Forelimb muscle (tissue), 1 donor: Measurements from ENCODE around the gene SMARCB1. TPM values are rescaled to one million over a fixed set of nuclear protein-coding genes. Genes with fewer than 3 reads are reported as not detected.

Experiments used
- DNase-seq: peaks from one replicate; pipeline ENCODE4 v3.0.0-alpha.2; 2013; ENCODE audit warnings: low read depth
- polyA plus RNA-seq: library from polyadenylated mRNA; unstranded; fragments of 120-200 nt; gene quantifications from one replicate; pipeline ENCODE4 v1.2.1, GENCODE V29; 2013; ENCODE audit not compliant: insufficient read length

The SMARCB1 gene
- polyA plus RNA-seq, 1 donor: 67.8 TPM

DNA sequence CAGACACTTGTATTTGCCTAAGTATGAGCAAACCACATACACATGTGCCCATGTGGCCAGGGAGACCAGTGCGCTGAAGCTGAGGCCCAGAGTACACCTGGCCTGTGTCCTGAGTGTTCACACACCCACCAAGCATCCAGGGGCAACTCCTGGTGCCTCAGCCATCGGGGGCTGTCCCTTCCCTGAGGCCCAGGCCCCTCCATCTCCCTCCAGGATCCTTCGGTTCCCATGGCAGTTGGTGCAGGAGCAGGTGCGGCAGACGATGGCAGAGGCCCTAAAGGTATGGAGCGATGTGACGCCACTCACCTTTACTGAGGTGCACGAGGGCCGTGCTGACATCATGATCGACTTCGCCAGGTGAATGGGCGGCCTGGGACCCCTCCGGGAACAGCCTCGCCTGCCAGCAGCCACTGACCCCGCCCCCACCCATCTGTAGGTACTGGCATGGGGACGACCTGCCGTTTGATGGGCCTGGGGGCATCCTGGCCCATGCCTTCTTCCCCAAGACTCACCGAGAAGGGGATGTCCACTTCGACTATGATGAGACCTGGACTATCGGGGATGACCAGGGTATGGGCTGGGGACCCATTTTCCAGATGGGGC lies 6.5 kb upstream of the SMARCB1 start:
- no peak for DNase-seq

DNA sequence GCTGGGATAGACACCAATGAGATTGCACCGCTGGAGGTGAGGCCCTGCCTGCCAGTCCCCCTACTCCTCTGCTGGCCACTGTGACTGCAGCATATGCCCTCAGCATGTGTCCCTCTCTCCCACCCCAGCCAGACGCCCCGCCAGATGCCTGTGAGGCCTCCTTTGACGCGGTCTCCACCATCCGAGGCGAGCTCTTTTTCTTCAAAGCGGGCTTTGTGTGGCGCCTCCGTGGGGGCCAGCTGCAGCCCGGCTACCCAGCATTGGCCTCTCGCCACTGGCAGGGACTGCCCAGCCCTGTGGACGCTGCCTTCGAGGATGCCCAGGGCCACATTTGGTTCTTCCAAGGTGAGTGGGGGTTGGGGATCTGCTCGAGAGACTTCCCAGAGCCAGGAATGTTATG lies 5.7 kb upstream of the SMARCB1 start:
- DNase-seq: no peak

DNA sequence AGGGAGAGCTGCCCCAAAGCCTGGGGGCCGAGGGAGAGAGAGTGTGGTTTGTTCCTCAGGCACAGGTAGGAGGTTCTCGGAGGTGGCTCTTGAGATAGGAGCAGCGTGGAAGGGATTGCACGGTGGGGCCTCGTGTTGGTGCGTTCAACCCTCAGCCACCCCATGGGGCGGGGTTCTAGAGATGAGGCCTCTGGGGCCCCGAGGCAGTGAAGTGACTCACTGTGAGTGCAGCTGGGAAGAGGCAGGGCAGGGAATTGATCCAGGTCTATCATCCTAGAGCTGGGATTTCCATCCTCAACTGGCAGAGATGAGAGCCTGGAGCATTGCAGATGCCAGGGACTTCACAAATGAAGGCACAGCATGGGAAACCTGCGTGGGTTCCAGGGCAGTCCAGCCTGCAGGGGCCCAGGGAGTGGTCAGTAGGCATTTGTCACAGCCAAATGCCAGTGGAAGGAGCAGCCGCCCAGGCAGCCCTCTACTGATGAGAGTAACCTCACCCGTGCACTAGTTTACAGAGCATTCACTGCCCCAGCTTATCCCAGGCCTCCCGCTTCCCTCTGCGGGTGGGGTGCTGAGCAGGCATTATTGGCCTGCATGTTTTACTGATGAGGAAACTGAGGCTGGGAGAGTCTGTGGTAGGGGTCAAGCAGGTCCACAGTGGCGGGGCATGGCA lies 5.1 kb upstream of the SMARCB1 start:
- no peak for DNase-seq

DNA sequence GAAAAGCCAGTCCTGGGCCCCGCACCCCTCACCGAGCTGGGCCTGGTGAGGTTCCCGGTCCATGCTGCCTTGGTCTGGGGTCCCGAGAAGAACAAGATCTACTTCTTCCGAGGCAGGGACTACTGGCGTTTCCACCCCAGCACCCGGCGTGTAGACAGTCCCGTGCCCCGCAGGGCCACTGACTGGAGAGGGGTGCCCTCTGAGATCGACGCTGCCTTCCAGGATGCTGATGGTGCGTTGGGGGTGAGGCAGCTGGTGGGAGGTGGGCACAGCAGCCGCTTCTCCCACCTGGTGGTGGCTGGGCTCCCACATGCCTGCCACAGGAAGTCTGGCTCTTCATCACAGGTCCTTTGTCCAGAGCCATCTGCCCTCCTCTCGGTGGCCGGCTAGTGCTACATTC lies 4.5 kb upstream of the SMARCB1 start:
- no peak for DNase-seq

DNA sequence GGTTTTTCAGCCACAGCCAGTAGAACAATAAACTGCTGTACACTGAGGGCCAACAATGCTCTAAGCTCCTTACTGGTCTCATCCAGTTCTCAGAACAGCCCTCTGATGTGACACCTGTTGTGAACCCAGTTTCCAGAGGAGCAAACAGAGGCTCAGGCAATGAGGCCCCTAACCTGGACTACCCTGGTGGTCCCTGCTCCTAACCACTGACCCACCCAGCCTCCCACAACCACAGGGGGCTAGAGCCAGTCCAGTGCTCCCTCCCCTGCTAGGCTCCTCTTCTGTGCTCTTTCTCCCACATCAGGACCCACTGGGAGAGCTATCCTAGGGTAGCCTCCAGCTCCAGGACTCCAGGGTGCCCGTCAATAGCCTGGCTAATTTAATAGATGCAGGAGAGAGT lies 4.1 kb upstream of the SMARCB1 start:
- no peak for DNase-seq

DNA sequence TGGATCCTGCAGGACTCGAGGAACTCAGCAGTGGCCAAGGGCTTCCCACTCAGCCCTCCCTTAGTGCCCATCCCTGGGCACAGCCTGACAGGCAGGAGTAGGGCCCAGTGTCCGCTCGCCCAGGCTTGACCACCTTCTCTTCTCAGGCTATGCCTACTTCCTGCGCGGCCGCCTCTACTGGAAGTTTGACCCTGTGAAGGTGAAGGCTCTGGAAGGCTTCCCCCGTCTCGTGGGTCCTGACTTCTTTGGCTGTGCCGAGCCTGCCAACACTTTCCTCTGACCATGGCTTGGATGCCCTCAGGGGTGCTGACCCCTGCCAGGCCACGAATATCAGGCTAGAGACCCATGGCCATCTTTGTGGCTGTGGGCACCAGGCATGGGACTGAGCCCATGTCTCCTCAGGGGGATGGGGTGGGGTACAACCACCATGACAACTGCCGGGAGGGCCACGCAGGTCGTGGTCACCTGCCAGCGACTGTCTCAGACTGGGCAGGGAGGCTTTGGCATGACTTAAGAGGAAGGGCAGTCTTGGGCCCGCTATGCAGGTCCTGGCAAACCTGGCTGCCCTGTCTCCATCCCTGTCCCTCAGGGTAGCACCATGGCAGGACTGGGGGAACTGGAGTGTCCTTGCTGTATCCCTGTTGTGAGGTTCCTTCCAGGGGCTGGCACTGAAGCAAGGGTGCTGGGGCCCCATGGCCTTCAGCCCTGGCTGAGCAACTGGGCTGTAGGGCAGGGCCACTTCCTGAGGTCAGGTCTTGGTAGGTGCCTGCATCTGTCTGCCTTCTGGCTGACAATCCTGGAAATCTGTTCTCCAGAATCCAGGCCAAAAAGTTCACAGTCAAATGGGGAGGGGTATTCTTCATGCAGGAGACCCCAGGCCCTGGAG lies 3.3 kb upstream of the SMARCB1 start:
- DNase-seq: no peak

DNA sequence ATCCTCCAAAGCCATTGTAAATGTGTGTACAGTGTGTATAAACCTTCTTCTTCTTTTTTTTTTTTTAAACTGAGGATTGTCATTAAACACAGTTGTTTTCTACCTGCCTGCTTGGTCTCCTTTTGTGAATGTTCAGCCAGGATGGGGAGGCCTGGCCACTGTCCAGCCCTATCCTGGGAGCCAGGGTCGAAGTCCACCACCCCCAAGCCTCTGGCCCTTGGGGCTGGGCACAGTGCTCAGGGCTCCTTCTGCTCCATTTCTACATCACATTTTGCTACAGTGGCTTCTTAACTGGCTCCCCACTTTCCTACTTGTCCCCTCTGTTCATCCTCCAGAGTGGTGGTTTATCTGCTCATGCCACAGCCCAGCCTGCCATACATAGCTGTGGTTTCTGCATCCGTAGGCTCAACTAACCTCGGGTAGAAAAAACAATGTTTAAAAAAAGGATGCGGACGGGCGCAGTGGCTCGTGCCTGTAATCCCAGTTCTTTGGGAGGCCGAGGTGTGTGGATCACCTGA lies 2.5 kb upstream of the SMARCB1 start:
- no peak for DNase-seq

DNA sequence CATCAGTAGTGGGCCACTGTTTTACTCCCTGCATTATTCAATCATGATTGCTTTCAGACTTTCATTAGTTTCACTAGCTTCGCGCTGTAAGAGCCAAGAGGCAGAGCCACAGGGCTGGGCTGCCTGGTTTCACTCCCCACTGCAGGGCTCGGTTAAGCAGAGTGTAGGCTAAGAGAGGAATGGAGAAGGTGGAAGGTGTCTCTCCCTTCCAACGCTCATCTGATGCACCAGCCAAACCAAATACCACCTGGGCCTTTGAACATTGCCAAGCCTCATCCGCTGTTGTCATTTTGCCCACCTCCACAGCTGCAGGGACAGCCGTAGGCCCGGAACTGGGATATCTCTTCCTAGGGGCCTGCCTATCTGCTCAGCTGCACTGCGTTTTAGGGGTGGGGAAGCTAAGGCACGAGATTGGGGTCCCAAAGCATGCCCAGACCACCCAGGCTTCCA lies 480 bp upstream of the SMARCB1 start:
- DNase-seq: no peak

DNA sequence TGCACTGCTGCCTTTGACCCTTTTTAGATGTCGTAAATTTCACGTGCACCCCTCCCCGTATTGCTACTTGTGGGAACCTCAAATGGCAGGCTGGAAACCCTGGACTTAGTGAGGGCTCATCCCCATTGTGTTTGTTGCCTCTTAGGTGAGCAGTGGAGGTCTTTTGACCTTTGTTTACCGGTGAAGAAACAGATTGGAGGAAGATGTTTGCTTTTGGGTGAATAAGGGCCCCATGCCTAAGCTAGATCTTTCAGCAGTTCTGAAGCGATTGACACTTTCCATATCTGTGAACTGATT lies 782 bp downstream of the SMARCB1 start:
- DNase-seq: no peak

DNA sequence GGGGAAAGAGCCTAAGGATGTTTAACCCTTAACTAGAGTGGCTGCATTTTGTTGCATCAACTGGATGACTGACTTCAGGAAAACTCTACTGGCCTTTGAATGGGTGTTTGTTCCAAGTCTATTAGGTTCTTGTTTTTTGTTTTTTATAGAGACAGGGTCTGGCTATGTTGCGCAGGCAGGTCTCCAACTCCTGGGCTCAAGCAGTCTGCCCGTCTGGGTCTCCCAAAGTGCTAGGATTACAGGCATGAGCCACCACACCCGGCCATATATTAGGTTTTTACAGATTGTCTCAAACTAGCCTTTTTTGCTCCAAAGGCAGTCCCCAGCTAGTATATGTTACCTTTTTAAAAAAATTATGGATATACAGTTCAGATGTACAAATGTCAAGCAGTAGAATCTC lies 1.1 kb downstream of the SMARCB1 start:
- no peak for DNase-seq

DNA sequence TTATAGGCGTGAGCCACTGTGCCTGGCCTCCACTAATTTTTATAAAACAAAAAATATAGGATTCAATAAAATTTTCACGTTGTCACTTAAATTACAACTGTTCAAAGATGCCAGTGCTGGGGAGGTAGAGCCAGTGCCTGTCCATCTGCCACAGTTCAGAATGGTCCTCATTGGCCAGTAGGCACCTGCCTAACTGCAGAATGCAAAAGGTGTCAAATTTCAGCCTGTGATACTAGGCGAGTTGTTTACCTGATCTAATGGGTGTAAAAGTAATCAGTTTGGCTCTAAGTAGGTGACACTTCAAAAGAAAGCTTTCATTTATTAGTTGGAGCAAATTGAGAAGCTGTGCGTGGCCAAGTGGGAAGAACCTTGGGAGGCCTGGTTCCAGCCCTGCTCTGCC lies 2.4 kb downstream of the SMARCB1 start:
- no peak for DNase-seq

DNA sequence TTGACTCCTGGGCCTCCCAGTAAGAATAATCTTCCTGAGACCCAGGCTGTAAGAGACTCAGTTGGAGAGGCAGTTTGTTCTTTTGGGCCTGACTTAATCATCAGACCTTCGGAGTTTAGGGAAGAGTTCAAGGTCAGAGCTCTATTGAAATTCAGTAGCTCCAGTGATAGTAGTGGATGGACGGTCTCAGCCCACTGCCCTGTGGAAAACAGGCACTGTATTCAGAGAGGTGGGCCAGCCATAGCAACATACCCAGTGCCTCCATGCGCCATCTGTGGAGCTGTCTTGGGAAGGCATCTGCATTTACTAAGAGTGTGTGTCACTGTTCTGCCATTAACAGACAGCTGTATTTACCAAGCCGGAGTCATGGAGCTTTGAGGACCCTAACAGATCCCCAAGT lies 2.9 kb downstream of the SMARCB1 start:
- DNase-seq: no peak

DNA sequence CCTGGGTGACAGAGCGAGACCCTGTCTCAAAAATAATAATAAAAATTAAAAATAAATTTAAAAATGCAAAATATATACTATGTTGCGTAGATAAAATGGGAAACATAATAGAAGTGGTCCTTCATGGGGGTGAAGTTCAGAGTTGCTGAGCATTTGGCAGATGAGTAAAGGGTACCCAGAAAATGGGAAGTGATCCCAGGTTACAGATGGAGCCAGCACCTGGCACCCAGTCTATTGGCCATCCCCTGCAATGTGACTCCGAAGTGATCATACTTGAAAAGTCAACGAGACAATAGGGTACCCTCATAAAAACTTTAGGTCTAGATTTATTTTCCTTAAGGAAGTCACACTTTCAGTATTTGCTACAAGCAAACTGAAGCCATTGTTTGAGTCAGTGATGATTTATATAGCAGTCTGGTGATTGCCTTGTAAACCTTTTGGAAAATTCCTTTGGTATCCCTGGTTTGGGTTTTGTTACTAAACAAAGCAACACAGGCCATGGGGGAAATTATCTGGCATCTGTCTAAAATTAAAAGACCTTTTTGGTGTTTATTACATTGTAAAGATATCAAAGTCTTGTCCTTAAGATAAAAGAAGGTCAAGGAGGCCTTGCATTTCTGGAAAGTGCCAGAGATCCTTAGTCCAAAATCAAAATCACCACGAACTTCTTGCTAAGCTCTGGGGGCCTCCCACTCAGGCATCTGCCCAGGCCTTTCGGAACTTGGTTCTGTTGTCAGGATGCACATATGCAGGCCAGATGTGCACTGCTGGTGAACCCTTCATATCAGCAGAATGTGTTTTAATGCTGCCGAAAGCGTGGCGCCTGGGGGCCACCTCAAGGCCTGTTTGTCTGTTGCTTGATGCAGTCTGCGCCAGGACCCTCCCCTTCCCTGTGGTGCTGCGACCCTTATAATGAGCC lies 4.3 kb downstream of the SMARCB1 start:
- no peak for DNase-seq

DNA sequence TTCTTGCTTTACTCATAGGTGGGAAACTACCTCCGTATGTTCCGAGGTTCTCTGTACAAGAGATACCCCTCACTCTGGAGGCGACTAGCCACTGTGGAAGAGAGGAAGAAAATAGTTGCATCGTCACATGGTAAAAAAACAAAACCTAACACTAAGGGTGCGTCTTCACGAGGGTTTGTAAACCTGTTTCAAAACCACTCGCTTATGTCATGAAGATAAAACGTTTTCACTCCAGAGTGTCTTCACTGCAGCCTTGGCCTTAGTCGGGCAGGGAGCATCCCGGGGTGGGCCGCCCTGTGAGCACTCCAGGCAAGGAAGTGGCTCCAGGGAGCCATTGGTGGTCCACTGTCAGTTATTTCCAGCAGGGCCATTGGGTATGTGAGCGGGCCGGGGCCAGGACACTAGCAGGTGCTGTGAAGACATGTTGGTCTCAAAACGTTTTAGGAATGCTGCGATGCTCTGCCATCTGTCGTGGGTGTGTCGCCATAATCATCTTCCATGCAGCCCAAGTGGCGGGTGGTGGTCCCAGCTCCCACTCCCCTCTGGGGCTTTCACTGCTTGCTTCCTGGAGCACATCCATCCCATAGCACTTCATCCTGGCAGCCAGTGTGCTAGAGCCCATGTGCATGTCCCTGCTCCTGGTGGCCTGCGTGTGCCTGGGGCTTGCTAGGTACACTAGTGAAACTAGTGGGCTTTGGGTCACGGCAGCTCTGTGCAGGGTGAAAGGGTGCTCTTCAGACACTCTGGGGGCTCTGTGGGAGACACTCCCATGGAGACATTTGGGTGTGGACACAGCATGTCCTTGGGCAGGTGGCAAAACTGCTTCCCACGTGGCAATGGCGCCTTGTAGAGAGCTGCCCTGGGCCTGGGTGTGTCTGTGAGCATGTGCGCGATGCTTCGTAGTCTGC lies 5.2 kb downstream of the SMARCB1 start:
- no peak for DNase-seq

DNA sequence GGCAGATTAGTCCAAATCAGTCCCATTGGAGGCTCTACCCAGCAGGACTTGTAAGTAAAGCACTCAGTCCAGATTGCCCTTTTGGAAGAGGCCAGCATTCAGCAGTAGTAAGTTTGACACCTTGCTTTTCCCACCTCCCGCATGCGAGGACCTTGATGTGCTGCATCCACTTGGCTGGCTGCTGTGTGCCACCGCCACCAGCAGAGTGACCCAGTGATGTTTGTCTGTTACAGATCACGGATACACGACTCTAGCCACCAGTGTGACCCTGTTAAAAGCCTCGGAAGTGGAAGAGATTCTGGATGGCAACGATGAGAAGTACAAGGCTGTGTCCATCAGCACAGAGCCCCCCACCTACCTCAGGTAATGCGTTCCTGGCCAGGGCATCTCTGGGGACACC lies 6.6 kb downstream of the SMARCB1 start:
- no peak for DNase-seq

DNA sequence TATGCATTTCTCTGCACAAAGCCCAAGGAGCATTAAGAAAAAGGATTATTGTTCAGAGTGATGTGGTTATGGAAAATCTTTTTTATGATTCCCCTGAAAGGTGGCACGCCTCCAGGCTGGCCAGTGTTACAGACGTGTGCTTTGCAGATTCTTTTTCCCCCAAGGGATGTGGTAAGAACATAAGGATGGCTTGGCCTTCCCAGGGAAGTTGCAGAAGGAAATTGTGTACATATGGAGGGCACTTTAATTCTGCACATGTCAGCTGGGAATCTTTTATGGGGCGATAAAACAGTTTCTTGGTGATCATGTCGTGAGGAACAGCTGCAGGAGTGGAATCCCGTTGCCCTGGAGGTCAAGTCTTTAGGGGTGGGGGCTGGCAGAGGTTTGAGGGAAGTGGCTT lies 9.7 kb downstream of the SMARCB1 start:
- DNase-seq: no peak

DNA sequence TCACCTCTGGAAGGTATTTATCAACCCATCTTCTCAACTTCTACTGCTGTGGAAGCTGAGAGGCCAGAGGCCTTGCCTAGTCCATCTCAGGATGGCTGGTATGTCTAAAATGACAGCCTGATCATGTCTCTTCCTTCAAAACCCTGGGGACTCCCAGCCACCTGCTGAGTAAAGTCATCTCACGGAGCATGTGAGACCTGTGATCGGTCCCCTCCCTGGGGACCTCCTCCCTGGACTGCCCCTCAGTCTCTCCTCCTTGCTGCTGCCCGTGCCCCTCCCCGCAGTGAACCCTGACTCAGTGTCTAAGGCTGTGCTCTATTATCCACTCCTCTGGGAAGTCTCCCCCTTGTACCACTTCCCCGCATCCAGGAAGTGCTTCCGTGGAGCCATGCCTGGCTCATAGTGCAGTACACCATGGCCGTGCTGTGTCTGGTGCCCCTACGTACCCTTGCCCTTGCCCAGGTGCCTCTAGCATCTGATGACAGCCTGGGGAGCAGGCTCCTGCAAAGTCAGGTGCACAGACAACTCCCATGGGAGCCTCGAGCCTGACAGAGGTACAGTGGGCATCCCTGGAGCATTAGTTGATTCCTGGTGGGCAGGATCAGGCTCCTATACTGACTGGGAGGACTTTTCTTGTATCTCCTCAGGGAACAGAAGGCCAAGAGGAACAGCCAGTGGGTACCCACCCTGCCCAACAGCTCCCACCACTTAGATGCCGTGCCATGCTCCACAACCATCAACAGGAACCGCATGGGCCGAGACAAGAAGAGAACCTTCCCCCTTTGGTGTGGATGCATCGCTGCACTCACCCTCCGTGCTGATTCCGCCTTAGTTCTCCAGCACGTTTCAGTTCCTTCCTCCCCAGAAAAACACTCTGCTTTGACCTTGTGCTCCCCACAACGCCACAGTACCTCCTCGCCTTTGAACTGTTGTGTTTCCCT lies 13.8 kb downstream of the SMARCB1 start:
- DNase-seq: no peak

DNA sequence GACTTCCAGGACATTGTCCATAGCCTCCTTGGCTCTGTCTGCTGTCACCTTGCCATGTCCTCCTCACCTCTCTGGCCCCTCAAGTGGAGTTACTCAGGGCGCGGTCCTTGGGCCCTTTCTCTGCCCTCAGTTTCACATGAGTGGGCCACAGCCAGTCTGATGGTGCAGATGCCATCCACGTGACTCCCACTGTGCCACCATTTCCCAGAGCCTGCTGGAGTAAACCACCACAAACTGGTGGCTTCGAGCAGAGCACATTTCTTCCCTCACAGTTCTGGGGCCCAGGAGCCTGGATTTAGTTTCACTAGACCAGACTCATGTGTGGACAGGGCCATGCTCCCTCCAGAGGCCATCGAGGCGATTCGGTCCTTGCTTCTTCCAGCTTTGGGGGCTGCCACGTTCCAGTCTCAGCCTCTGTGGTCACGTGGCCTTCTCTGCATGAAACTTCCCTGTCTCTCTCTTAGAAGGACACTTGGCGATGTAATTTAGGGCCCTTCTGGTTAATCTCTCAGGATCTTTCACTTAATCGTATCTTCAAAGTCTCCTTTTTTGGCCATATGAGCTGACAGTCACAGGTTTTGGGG lies 14.6 kb downstream of the SMARCB1 start:
- no peak for DNase-seq

DNA sequence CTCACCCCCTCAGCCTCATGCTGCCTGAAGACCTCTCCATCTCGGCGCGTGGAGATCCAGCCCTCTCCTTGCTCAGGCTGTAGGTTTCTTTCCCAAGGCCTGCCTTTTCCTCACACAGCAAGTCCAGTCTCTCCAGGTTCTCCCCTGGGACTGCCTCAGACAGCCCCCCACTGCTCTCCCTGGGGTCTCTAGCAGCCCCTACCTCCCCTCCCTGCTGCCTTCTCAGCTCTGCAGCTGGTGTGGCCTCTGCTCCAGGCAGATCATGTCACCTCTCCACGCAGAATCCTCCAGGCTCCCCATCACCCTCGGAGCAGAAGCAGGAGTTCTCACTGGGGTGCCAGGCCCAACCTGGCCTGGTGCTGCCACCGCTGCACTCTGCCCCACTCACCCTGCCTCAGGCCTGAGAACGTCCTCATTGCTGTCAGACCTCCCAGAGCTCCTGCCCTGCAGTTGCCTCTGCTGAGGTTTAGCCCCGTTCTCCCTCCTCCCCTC lies 15.2 kb downstream of the SMARCB1 start:
- DNase-seq: no peak
